Measurements from ENCODE around the gene PFKFB1.
"Not testable (repeated sequence)": the region's sequence is repeated elsewhere in the genome, so short reads cannot be mapped to it uniquely, and the experiment has no call there.

The PFKFB1 gene

GRCh38 chrX:54991706-54992105 lies 2.3 kb downstream of the PFKFB1 start:
- Histone ChIP-seq H3K4me3 (replicated peaks; ENCODE audit: low read depth, low read length) (no peak overlapping the region), H3K27me3 (replicated peaks; ENCODE audit: control insufficient read depth, insufficient read depth, low read length) (no peaks in the 10 kb centered on the region), H3K36me3 (ENCODE audit: control insufficient read depth, insufficient read depth, low read length) (no peaks in the 10 kb centered on the region)
- no peak for DNase-seq (ENCODE audit: extremely low read depth, insufficient read length)
- TF ChIP-seq CTCF (IDR thresholded peaks at IDR 0.05; ENCODE audit: insufficient read depth, low read length, poor library complexity, severe bottlenecking) = no peak

GRCh38 chrX:54983306-54983705 lies 10.7 kb downstream of the PFKFB1 start:
- not testable (repeated sequence) for DNase-seq (ENCODE audit: extremely low read depth, insufficient read length); H3K36me3 ChIP-seq (ENCODE audit: control insufficient read depth, insufficient read depth, low read length); H3K4me3 ChIP-seq (replicated peaks; ENCODE audit: low read depth, low read length); H3K27me3 ChIP-seq (replicated peaks; ENCODE audit: control insufficient read depth, insufficient read depth, low read length)

- DNase-seq (ENCODE audit: extremely low read depth, insufficient read length) = no peak
- Histone ChIP-seq H3K4me3 (replicated peaks; ENCODE audit: low read depth, low read length) (no peak overlapping the region), H3K27me3 (replicated peaks; ENCODE audit: control insufficient read depth, insufficient read depth, low read length) (no peaks in the 10 kb centered on the region), H3K36me3 (ENCODE audit: control insufficient read depth, insufficient read depth, low read length) (no peaks in the 10 kb centered on the region)
- no peak for TF ChIP-seq CTCF (IDR thresholded peaks at IDR 0.05; ENCODE audit: insufficient read depth, low read length, poor library complexity, severe bottlenecking)
These were observed 13.7 kb downstream of the PFKFB1 start for GRCh38 chrX:54980334-54980733.

- no peaks in the 10 kb centered on the region for H3K27me3 ChIP-seq (replicated peaks; ENCODE audit: control insufficient read depth, insufficient read depth, low read length)
- H3K4me3 ChIP-seq (replicated peaks; ENCODE audit: low read depth, low read length) = no peak overlapping the region
- no peaks in the 10 kb centered on the region for H3K36me3 ChIP-seq (ENCODE audit: control insufficient read depth, insufficient read depth, low read length)
- DNase-seq (ENCODE audit: extremely low read depth, insufficient read length) = no peak
- TF ChIP-seq CTCF (IDR thresholded peaks at IDR 0.05; ENCODE audit: insufficient read depth, low read length, poor library complexity, severe bottlenecking) = no peak
These were observed 14.6 kb downstream of the PFKFB1 start for GRCh38 chrX:54979432-54979831.

GRCh38 chrX:54978448-54978847 lies 15.5 kb downstream of the PFKFB1 start:
- no peaks in the 10 kb centered on the region for H3K36me3 ChIP-seq (ENCODE audit: control insufficient read depth, insufficient read depth, low read length)

GRCh38 chrX:54977387-54977786 lies 16.6 kb downstream of the PFKFB1 start:
- no peak for DNase-seq (ENCODE audit: extremely low read depth, insufficient read length)
- Histone ChIP-seq H3K36me3 (ENCODE audit: control insufficient read depth, insufficient read depth, low read length) (no peaks in the 10 kb centered on the region), H3K4me3 (replicated peaks; ENCODE audit: low read depth, low read length) (no peak overlapping the region), H3K27me3 (replicated peaks; ENCODE audit: control insufficient read depth, insufficient read depth, low read length) (no peaks in the 10 kb centered on the region)
- TF ChIP-seq CTCF (IDR thresholded peaks at IDR 0.05; ENCODE audit: insufficient read depth, low read length, poor library complexity, severe bottlenecking) = no peak

More at GRCh38 chrX:54978448-54978847, 15.5 kb downstream of the PFKFB1 start:
- TF ChIP-seq CTCF (IDR thresholded peaks at IDR 0.05; ENCODE audit: insufficient read depth, low read length, poor library complexity, severe bottlenecking) = no peak
- DNase-seq (ENCODE audit: extremely low read depth, insufficient read length) = no peak
- Histone ChIP-seq H3K4me3 (replicated peaks; ENCODE audit: low read depth, low read length) (no peak overlapping the region), H3K27me3 (replicated peaks; ENCODE audit: control insufficient read depth, insufficient read depth, low read length) (no peaks in the 10 kb centered on the region)
